GM18519 (cell line): ENCODE data around the gene HMGXB3.

Experiments
- ATAC-seq: cut with Tn5 transposase; IDR thresholded peaks from one replicate; pipeline ENCODE4 v1.9.1; 2021; ENCODE audit warnings: mild to moderate bottlenecking, moderate library complexity; ENCODE audit not compliant: unreplicated experiment, low FRiP score

The HMGXB3 gene, protein sequence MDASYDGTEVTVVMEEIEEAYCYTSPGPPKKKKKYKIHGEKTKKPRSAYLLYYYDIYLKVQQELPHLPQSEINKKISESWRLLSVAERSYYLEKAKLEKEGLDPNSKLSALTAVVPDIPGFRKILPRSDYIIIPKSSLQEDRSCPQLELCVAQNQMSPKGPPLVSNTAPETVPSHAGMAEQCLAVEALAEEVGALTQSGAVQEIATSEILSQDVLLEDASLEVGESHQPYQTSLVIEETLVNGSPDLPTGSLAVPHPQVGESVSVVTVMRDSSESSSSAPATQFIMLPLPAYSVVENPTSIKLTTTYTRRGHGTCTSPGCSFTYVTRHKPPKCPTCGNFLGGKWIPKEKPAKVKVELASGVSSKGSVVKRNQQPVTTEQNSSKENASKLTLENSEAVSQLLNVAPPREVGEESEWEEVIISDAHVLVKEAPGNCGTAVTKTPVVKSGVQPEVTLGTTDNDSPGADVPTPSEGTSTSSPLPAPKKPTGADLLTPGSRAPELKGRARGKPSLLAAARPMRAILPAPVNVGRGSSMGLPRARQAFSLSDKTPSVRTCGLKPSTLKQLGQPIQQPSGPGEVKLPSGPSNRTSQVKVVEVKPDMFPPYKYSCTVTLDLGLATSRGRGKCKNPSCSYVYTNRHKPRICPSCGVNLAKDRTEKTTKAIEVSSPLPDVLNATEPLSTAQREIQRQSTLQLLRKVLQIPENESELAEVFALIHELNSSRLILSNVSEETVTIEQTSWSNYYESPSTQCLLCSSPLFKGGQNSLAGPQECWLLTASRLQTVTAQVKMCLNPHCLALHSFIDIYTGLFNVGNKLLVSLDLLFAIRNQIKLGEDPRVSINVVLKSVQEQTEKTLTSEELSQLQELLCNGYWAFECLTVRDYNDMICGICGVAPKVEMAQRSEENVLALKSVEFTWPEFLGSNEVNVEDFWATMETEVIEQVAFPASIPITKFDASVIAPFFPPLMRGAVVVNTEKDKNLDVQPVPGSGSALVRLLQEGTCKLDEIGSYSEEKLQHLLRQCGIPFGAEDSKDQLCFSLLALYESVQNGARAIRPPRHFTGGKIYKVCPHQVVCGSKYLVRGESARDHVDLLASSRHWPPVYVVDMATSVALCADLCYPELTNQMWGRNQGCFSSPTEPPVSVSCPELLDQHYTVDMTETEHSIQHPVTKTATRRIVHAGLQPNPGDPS (N-terminal part only)

DNA sequence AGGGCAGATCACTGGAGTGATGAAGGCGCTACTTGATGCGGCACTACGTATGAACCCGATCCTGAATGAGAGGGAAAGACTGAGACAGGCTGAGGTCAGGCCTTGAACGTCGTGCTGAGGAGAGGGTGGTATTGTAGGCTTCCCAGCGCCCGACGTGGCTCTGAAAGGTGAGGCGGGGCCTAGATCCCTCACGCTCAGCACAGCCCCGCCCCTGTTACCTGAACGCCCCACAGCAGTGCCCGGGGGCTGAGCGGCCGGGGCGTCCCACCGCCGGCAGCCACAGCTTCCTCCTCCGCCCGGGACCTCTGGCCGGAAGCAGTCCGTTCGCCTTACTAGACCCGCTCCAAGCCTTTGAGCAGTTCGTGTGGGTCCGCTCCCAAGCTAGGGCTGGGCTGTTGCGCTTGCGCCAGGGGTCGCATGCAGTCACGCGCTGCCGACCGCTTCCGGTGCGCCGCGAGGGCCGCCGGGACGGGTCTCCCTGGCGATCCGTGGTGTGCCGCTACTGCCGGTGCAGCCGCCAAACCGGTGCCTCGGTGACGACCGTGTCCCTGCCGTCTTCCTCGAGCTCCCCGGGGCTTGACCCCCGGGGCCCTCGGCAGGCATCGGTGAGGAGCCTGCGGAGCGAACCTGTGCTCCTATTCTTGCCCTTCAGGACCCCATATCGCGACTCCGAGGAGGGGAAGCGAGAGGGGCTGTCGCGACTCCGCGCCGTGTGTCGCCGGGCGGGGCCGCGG is at the start of gene HMGXB3, which contains the start of gene TIGD6:
Gene HMGXB3, plus strand, starts transcription at position 484 of the 734 bp plus-strand sequence. CDS start 4,114 bp downstream, outside the sequence.
Gene TIGD6, minus strand, starts transcription at position 399 of the 734 bp plus-strand sequence. CDS start 4,306 bp downstream, outside the sequence.
- ATAC-seq, result peak; percentile 70

DNA sequence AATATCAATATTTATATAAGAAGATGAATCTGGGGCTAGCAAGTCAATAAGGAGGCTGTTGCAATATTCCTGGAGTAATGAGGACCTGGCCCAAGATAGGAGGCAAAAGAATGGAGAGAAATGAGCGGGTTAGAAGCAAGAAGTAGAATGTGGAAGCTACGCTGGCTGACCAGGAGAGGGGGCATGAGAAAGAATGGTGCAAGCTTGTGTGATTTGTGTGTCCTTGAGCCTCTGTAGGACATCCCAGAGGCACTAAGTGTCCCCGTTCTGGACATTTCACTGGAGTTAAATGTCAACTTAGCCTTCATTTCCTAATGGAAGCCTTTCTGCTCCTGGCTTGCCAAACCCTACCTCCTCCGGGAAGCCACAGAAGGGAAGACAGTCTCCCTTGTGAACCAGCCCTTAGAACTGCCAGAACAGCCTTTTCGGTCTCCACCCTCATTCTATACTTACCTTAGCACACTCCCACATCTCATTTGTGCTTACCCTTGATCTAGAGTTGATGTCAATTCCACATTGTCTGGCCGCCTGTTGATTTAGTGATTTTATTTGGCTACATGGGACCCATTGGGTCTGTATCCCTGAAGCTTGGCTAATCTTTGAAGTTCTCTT is 49.3 kb upstream of the HMGXB3 start:
- ATAC-seq, result no peak

DNA sequence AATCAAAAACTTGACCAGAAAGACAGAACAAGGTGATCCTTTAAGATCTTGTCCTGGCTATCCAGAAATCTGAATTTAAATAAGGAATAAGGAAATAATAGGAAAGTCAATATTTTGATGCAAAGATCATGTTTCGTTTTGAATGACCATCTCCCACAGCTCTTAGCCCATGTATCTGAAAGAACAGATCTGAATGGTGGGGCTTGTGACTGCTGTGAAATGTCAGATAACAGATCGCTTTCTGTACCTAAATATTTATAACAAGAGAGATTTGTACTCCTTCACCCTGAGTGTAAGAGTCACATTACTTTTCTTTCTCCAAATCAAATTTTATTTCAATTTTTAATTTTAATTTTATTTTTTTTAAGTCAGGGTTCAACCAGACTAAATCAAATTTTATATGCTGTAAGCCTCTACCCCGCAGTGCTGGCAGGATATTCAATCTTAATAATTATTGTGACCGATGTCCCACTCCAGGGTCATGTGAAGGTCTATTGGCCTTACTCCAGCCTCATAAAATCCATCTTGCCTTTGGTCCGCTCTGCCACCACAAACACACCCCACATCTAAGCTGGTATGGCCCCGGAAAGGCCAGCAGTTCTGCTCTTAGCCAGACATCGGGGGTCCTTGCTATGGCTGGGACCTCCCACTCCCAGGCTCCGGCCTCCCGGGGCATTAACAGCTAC is 47.0 kb upstream of the HMGXB3 start:
- ATAC-seq, result no peak

DNA sequence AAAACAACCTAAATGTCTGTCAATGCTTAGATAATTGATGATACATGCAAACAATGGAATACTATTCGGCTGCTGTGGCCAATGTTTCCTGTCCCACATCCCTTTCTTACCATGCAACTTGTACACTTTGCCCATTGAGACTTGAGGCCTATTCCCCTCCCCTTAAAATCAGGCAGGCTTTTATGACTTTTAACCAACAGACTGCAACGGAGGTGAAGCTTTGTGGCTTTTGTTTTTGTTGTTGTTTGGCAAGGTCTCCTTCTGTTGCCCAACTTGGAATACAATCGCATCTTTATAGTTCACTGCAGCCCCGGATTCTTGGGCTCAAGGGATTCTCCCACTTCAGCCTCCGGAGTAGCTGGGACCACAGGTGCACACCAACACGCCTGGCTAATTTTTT is 45.7 kb upstream of the HMGXB3 start:
- ATAC-seq, result no peak

DNA sequence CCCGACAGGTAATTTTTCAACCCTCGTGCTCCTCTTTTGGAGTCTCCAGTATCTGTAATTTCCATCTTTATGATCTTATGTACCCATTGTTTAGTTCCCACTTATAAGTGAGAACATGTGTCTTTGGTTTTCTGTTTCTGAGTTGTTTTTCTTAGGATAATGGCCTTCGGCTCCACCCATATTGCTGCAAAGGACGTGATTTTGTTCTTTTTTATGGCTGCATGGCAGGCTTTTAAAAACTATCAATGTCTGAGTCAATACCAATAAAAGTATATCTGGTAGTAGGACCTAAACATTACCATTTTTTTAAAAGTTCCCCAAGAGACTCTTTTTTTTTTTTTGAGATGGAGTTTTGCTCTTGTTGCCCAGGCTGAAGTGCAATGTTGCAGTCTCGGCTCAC is 43.9 kb upstream of the HMGXB3 start:
- ATAC-seq, result no peak

DNA sequence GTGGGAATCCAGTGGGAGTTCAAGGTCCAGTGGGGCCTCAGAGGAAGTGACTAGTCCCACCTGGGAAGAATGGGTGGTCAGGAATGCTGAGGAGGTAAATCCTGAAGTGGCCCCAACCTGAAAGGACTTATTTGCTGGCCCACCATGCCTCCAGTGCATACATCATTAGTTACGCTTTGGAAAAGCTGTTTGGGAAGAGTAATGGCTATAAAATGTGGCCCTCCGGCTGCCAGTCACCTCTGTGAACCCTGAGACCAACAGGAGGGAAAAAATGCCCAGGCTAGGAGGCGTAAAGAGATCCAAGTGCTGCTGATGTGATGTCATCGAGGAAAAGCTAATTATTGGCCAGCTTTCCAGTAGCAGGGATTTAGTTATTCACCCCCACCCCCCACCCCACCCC is 42.7 kb upstream of the HMGXB3 start:
- ATAC-seq, result no peak

DNA sequence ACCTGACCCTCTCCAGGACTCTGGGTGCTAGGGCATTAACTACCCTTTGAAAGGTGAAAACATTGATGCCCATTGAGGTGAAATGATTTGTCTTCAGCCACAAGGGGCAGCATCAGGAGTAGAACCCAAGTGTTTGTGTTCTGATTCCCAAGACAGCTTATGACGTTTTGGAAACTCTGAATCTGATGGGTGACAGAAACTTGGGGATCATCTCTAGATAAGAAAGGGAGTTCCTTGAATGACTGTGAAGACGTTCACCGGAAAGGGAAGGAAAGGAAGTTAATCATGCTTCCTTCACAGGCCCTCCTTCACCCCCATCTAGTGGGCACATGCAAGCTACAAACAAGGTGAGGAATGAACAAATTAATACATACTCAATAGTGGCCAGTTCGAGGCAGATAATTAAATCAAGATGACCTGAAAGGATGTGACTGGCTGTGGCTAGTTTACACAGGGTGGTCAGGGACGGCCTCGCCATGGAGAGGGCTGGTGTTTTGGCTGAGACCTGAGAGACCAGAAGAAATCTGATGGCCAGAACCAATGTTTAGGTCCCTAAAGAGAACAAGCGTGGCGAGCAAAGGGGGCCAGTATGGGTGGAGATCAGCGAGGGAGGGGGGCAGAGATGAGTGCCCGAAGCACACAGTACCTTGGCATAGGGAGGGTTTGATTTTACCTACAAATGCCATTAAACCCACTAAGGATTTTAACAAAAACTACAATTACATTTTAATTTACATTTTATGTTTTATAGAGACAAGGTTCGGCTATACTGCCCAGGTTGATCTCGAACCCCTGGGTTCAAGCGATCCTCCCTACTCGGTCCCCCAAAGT is 40.9 kb upstream of the HMGXB3 start:
- ATAC-seq, result no peak

DNA sequence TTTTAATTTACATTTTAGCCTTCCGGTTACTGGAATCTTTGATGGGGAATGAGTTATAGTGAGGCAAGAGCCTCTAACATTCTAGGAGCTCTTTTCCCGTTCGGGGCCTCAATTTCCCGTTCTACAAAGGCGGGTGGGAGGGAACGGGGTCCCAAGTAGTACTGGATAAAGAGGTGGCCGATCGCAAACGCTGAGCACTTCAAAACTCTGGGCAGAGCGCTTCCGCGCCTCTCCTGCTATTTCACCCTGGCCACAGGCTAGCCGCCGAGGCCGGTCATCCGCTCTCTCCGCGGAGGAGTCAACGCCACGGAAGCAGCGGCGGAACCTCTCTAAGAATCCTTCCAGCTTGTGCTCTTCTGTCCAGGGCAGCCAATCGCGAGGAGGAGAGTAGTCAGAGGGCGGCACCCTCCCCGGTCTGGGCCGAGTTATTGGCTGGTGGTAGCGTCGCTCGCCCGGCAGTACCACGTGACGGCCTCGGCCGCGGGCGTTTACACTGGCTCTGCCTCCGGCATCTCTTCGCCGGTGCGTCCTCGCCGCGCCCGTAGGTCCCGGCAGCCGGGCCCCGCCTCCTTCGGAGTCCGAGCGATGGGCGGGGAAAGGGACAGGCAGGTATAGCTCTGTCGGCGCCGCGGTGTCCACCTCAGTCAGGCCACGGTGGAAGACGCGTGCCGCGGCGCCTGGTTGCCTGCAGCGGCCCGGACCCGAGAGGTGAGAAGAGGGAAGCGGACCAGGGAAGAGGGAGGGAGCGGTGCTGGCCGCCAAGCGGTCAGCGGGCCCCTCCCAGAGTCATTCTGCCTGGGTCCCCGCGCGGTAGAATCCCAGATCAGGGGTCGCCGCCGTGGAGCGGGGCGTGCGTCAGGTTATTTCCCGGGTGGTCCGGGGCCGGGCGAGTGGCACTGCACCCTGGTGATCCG is 40.0 kb upstream of the HMGXB3 start, which contains the start of gene SLC26A2:
Gene SLC26A2, plus strand, starts transcription at position 487 of the 914 bp plus-strand sequence. CDS start 16,895 bp downstream, outside the sequence.
- peak; percentile 97 for ATAC-seq

DNA sequence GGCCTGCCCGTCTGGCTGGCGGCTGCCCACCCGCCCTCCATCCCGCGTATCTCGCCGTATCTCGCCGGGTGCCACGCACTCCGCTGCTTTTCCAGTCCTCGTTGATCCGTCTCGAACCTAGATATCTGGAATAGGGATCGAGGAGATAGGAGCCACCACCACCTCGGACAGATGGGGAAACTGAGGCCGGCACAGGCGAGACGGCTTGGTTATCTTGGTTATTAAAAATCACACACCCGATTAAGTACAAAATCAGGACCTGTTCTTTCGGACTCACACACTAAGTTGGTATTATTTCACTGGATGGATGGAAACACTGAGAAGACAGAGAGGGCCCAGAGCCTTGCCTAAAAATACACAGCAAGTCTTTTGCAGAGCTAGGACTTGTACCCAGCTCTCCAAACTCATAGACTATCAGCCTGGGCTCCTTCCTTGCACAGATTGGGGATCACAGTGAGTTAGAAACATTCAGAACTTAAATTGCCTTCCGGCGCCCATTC is 39.3 kb upstream of the HMGXB3 start:
- ATAC-seq, result no peak

DNA sequence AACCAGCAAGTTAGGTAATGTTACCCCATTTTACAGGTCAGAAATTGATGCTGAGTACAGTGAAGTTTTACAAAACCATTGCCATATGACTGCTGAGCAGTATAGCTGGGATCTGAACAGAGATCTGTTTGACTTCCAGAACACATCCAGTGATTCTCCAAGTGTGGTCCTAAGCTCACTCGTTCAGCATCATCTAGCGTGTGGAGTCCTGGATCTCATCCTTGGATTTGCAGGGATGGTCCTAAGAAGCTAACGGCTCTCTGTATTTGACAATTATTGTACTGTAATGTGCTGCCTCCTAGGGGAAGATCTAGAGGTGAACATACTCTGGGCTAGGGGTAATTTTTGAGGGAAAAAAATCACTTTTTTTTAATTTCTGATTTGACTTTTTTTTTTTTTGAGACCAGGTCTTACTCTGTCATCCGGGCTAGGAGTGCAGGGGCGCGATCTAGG is 38.6 kb upstream of the HMGXB3 start:
- ATAC-seq, result no peak

DNA sequence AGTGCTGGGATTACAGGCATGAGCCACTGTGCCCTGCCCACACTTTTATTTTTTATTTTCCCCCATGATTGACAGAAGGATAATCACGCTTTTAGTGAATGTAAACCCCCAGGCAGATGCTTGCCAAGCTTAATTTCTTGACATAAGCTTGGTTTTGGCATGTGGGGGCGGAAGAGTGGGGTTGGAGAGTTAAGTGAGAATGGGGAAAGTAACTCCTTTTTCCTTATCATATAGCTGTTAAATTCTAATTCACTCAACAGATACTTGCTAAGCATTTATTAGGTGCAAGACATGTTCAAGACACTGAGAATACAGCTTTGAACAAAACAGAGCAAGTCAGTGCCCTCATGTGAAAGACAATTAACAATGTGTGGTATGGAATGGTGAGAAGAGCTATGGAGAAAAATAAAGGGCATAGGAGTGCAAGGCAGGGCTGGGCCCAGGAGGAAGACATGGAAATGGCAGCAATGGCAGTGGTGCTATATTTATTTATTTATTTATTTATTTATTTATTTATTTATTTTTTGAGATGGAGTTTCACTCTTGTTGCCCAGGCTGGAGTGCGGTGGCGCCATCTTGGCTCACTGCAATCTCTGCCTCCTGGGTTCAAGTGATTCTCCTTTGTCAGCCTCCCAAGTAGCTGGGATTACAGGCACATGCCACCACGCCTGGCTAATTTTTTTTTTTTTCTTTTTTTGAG is 37.8 kb upstream of the HMGXB3 start:
- ATAC-seq, result no peak

DNA sequence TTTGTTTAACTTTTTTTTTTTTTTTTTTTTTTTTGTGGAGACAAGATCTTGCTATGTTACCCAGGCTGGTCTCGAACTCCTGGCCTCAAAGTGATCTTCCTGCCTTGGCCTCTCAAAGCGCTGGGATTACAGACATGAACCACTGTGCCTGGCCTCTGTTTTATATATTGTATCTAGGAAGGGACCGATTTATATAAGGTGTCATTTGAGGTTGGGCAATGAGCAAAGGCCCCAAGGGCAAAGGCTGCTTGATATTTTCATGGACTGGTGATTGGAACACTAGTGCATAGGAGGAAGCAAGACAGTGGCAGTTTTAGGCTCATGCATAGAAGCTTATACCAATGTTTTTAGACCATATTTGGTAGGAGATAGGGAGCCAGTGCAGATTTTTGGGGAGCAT is 36.8 kb upstream of the HMGXB3 start:
- no peak for ATAC-seq

DNA sequence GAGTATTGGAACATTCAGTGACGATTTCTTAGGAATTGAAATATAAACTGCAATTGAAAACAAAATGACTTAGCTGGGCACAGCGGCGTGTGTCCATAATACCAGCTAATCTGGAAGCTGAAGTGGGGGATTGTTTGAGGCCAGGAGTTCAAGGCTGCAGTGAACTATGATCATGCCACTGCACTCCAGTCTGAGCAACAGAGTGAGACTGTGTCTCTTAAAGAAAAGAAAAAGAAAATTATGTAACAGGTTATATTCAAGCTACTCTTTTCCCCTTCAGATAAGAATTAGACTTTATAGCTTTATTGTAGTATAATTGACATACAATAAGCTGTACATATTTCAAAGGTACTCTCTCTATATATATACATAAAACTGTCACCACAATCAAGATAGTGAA is 33.6 kb upstream of the HMGXB3 start:
- no peak for ATAC-seq

DNA sequence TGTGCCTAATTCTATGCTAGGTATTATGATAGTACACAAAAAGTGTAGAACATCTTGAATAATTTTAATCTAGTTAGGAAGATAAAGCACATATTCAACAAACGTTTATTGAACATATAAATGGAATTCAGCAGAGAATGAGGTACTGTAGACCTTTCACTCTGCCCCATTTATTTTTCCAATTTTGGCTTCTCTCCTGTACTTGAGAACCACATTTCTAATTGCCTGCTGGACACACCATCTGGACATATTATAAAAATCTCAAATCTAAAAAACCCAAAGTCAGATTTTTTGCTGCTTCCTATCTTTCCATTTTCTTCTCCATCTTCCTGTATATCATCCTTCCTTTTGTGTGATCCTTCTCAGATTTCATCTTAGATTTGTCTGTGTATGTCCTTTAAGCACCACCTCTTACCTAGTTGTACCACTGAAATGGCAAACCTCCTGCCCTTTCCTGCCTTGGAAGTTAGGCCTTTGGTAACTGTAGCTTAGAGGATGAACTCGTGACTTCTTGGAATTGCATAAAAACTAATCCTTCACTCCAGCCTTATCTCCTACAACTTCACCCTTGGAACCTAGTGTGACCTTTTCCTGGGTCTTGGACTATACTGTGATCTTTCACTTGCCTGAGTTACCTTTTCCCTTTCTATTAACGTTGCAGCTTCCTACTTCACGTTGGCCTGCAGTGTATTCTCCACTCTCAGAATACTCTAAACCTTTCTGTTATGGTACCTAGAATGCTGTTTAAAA is 31.2 kb upstream of the HMGXB3 start:
- ATAC-seq, result no peak

DNA sequence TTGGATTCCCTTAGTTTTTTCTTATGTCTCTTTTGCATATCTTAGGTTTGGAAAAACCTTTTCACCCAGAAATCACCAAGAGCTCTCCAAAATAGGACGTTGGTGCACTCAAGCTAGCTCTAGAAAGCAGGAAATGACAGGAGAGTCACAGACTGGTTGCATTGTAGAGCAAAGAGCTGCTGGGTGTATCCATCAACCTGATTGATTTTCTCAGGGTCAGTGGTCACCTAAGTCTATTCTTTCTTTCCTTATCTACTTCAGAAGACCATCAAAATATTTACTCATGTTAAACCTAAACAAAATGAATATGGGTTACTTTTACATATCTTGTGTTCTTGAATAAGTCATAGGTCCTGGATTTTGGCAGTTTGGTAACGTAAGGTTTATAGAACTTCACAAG is 25.1 kb upstream of the HMGXB3 start:
- no peak for ATAC-seq

DNA sequence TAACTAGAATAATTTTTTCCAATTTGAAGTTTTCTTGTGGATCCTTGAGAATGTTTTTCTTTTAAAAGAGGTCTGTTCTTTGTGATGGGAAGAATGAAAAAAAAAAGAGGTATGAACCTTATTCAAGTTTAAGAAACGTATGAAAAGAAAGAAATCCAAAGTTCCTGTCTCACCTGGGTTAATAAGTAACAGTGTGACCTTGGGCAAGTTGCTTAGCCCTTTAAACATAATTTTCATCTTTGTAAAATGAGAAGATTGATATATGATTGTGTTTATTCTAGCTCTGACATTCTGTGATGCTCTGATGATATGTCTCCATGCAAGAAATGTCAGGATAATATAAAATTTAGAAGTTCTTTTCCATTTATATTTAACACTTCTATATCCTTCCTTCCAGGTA is 20.6 kb upstream of the HMGXB3 start:
- no peak for ATAC-seq
